Measurements from ENCODE around the gene ARHGAP32.

Gene ARHGAP32

DNA sequence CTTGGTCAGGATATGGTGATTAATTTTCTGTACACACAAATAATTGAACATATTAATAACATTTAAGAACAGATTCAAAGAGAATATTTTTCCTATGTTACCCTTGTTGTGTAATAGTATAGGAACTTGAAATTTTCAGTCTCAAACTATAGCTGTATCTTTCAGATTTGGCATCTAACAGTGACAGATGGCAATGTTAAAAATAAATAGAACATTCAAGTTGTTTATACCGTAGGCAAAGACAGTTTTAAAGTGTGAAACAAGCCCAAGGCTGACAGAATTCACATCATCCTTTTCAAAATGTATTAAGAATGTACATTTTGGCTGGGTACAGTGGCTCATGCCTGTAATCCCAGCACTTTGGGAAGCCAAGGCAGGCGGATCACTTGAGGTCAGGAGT, 156.9 kb downstream of the ARHGAP32 start:
- H3K4me1 ChIP-seq (ENCODE audit: control insufficient read depth in 1 of 2, insufficient read depth in 2 of 2, low read length in 2 of 2), result no peaks in the 10 kb centered on the region
- no peak overlapping the region for H3K4me3 ChIP-seq (ENCODE audit: low read depth, low read length)
- no peak overlapping the region for H4K8ac ChIP-seq (ENCODE audit: low read depth, low read length)
- H2BK5ac ChIP-seq (ENCODE audit: low read depth, low read length, poor library complexity), result no peak overlapping the region
- H2AFZ ChIP-seq (ENCODE audit: insufficient read depth, low read length, poor library complexity), result no peak overlapping the region
- H3K27ac ChIP-seq (ENCODE audit: low read depth, low read length), result no peak overlapping the region
- no peaks in the 10 kb centered on the region for H3K79me2 ChIP-seq (ENCODE audit: control insufficient read depth, insufficient read depth, low read length, poor library complexity)
- H3K4me2 ChIP-seq (ENCODE audit: low read length), result no peak overlapping the region
- H3K14ac ChIP-seq (ENCODE audit: low read length), result no peak overlapping the region
- H4K12ac ChIP-seq (ENCODE audit: low read depth, low read length), result no peak overlapping the region
- no peak overlapping the region for H2BK120ac ChIP-seq (ENCODE audit: insufficient read depth, low read length, poor library complexity)
- H3K4ac ChIP-seq (ENCODE audit: low read depth, low read length), result no peak overlapping the region
- WGBS (ENCODE audit: extremely low coverage, insufficient coverage, insufficient read length), result no CpG with 5 or more reads among the region's 2 CpGs
- no peaks in the 10 kb centered on the region for H3K27me3 ChIP-seq (ENCODE audit: insufficient read depth, low read length)
- no peak overlapping the region for H2AK5ac ChIP-seq (ENCODE audit: low read length)
- no peak overlapping the region for H3K9ac ChIP-seq (ENCODE audit: low read length)
- no peak for DNase-seq
- peaks cover 6% of the 10 kb centered on the region for H3K9me3 ChIP-seq (ENCODE audit: insufficient read depth, low read depth, low read length)
- H3K18ac ChIP-seq (ENCODE audit: low read length), result no peak overlapping the region
- H4K91ac ChIP-seq (ENCODE audit: low read depth, low read length), result no peak overlapping the region
- peaks cover 0 to 3% of the 10 kb centered on the region in 2 experiments for H3K36me3 ChIP-seq (ENCODE audit: control insufficient read depth in 1 of 2, insufficient read depth in 2 of 2, low read length in 2 of 2)
- no peak overlapping the region for H2BK12ac ChIP-seq (ENCODE audit: low read length)
- H3K79me1 ChIP-seq (ENCODE audit: low read length), result no peaks in the 10 kb centered on the region
- no peak overlapping the region for H3K23ac ChIP-seq (ENCODE audit: low read length)

GRCh38 chr11:129034001-129034400, 158.1 kb downstream of the ARHGAP32 start:
- H3K79me1 ChIP-seq (ENCODE audit: low read length), result no peaks in the 10 kb centered on the region
- no CpG with 5 or more reads among the region's 1 CpG for WGBS (ENCODE audit: extremely low coverage, insufficient coverage, insufficient read length)
- no peak overlapping the region for H2BK5ac ChIP-seq (ENCODE audit: low read depth, low read length, poor library complexity)
- no peak overlapping the region for H3K27ac ChIP-seq (ENCODE audit: low read depth, low read length)
- H2BK12ac ChIP-seq (ENCODE audit: low read length), result no peak overlapping the region
- H3K4me1 ChIP-seq (ENCODE audit: control insufficient read depth in 1 of 2, insufficient read depth in 2 of 2, low read length in 2 of 2), result no peaks in the 10 kb centered on the region
- H3K9ac ChIP-seq (ENCODE audit: low read length), result no peak overlapping the region
- H4K8ac ChIP-seq (ENCODE audit: low read depth, low read length), result no peak overlapping the region
- no peak overlapping the region for H2AK5ac ChIP-seq (ENCODE audit: low read length)
- no peak overlapping the region for H3K23ac ChIP-seq (ENCODE audit: low read length)
- H3K27me3 ChIP-seq (ENCODE audit: insufficient read depth, low read length), result no peaks in the 10 kb centered on the region
- H3K4me3 ChIP-seq (ENCODE audit: low read depth, low read length), result no peak overlapping the region
- DNase-seq, result no peak
- H4K91ac ChIP-seq (ENCODE audit: low read depth, low read length), result no peak overlapping the region
- no peaks in the 10 kb centered on the region for H3K79me2 ChIP-seq (ENCODE audit: control insufficient read depth, insufficient read depth, low read length, poor library complexity)
- H2BK120ac ChIP-seq (ENCODE audit: insufficient read depth, low read length, poor library complexity), result no peak overlapping the region
- no peak overlapping the region for H3K4me2 ChIP-seq (ENCODE audit: low read length)
- H3K18ac ChIP-seq (ENCODE audit: low read length), result no peak overlapping the region
- no peak overlapping the region for H3K4ac ChIP-seq (ENCODE audit: low read depth, low read length)
- no peak overlapping the region for H2AFZ ChIP-seq (ENCODE audit: insufficient read depth, low read length, poor library complexity)
- peaks cover 0 to 3% of the 10 kb centered on the region in 2 experiments for H3K36me3 ChIP-seq (ENCODE audit: control insufficient read depth in 1 of 2, insufficient read depth in 2 of 2, low read length in 2 of 2)
- H3K14ac ChIP-seq (ENCODE audit: low read length), result no peak overlapping the region
- no peak overlapping the region for H4K12ac ChIP-seq (ENCODE audit: low read depth, low read length)
- peaks cover 6% of the 10 kb centered on the region for H3K9me3 ChIP-seq (ENCODE audit: insufficient read depth, low read depth, low read length)

DNA sequence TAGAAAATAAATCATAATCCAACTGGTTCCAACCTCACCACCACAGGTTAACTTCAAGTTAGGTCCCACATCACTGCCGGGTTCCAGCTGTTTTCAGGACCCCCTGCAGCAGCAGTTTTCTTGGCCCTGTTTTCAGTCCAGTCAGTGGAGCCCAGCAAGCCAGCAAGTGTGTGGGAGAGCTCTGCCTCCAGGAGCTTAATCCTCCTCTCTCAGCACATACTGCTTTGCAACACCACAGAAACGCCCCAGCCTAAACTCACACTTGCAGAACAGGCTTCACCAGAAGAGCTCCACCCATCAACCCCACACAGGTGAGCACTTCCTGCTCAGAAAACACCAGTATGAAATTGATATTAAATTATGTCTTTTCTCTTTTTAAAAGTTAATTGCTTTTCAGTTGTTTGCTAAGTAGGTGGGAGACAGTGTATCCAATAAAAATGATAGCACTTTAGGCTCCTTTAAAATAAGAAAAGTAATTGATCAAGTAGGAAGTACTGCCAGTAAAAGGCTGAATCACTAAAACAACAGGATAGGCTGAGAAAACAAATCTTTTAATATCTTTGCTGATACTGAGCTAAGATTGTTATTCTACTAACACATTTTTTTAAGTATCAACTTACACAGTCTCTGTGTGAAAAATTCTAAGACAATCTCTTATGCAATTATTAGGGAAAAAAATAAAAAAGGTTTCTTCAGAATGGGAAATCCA, 168.0 kb downstream of the ARHGAP32 start:
- WGBS (ENCODE audit: extremely low coverage, insufficient coverage, insufficient read length), result no CpG with 5 or more reads among the region's 2 CpGs
- no peak overlapping the region for H3K4ac ChIP-seq (ENCODE audit: low read depth, low read length)

GRCh38 chr11:129021295-129021694, 170.8 kb downstream of the ARHGAP32 start:
- no peak overlapping the region for H3K4ac ChIP-seq (ENCODE audit: low read depth, low read length)
- H3K79me1 ChIP-seq (ENCODE audit: low read length), result peaks cover 2% of the 10 kb centered on the region
- WGBS (ENCODE audit: extremely low coverage, insufficient coverage, insufficient read length), result no CpG with 5 or more reads among the region's 1 CpG
- no peak overlapping the region for H3K4me3 ChIP-seq (ENCODE audit: low read depth, low read length)
- H3K36me3 ChIP-seq (ENCODE audit: control insufficient read depth in 1 of 2, insufficient read depth in 2 of 2, low read length in 2 of 2), result no peaks in the 10 kb centered on the region
- no peak overlapping the region for H3K9ac ChIP-seq (ENCODE audit: low read length)
- H3K14ac ChIP-seq (ENCODE audit: low read length), result no peak overlapping the region
- H2AFZ ChIP-seq (ENCODE audit: insufficient read depth, low read length, poor library complexity), result no peak overlapping the region
- H2BK120ac ChIP-seq (ENCODE audit: insufficient read depth, low read length, poor library complexity), result no peak overlapping the region
- no peak overlapping the region for H4K8ac ChIP-seq (ENCODE audit: low read depth, low read length)
- no peaks in the 10 kb centered on the region for H3K79me2 ChIP-seq (ENCODE audit: control insufficient read depth, insufficient read depth, low read length, poor library complexity)
- no peak overlapping the region for H3K23ac ChIP-seq (ENCODE audit: low read length)
- no peak overlapping the region for H2BK5ac ChIP-seq (ENCODE audit: low read depth, low read length, poor library complexity)
- H3K27ac ChIP-seq (ENCODE audit: low read depth, low read length), result no peak overlapping the region
- H3K27me3 ChIP-seq (ENCODE audit: insufficient read depth, low read length), result no peaks in the 10 kb centered on the region
- H3K9me3 ChIP-seq (ENCODE audit: insufficient read depth, low read depth, low read length), result no peaks in the 10 kb centered on the region
- H4K91ac ChIP-seq (ENCODE audit: low read depth, low read length), result no peak overlapping the region
- H2AK5ac ChIP-seq (ENCODE audit: low read length), result no peak overlapping the region
- no peak overlapping the region for H3K4me2 ChIP-seq (ENCODE audit: low read length)
- no peak overlapping the region for H3K18ac ChIP-seq (ENCODE audit: low read length)
- no peak for DNase-seq
- H4K12ac ChIP-seq (ENCODE audit: low read depth, low read length), result no peak overlapping the region
- peaks cover 2 to 3% of the 10 kb centered on the region in 2 experiments for H3K4me1 ChIP-seq (ENCODE audit: control insufficient read depth in 1 of 2, insufficient read depth in 2 of 2, low read length in 2 of 2)
- no peak overlapping the region for H2BK12ac ChIP-seq (ENCODE audit: low read length)

More for the DNA sequence above, 168.0 kb downstream of the ARHGAP32 start:
- Histone ChIP-seq H3K18ac (ENCODE audit: low read length) (no peak overlapping the region), H2AFZ (ENCODE audit: insufficient read depth, low read length, poor library complexity) (no peak overlapping the region), H3K4me1 (ENCODE audit: control insufficient read depth in 1 of 2, insufficient read depth in 2 of 2, low read length in 2 of 2) (peaks cover 2 to 3% of the 10 kb centered on the region in 2 experiments), H3K79me2 (ENCODE audit: control insufficient read depth, insufficient read depth, low read length, poor library complexity) (no peaks in the 10 kb centered on the region), H3K27ac (ENCODE audit: low read depth, low read length) (peak overlapping the region; percentile 73), H4K8ac (ENCODE audit: low read depth, low read length) (no peak overlapping the region), H3K36me3 (ENCODE audit: control insufficient read depth in 1 of 2, insufficient read depth in 2 of 2, low read length in 2 of 2) (no peaks in the 10 kb centered on the region), H3K4me3 (ENCODE audit: low read depth, low read length) (no peak overlapping the region), H2BK120ac (ENCODE audit: insufficient read depth, low read length, poor library complexity) (no peak overlapping the region), H3K9ac (ENCODE audit: low read length) (no peak overlapping the region), H2BK5ac (ENCODE audit: low read depth, low read length, poor library complexity) (no peak overlapping the region), H3K27me3 (ENCODE audit: insufficient read depth, low read length) (no peaks in the 10 kb centered on the region), H4K91ac (ENCODE audit: low read depth, low read length) (no peak overlapping the region), H3K79me1 (ENCODE audit: low read length) (peaks cover 2% of the 10 kb centered on the region), H3K9me3 (ENCODE audit: insufficient read depth, low read depth, low read length) (no peaks in the 10 kb centered on the region), H2BK12ac (ENCODE audit: low read length) (no peak overlapping the region), H3K23ac (ENCODE audit: low read length) (no peak overlapping the region), H4K12ac (ENCODE audit: low read depth, low read length) (no peak overlapping the region), H3K14ac (ENCODE audit: low read length) (no peak overlapping the region), H3K4me2 (ENCODE audit: low read length) (peak overlapping the region; percentile 47), H2AK5ac (ENCODE audit: low read length) (no peak overlapping the region)
- peak; percentile 7 to 40 for DNase-seq
